NB4 (cell line): Measurements from ENCODE around the gene FMNL2.

Source experiments
- MYC ChIP-seq: IDR thresholded peaks from 2 replicates; pipeline ENCODE4 v1.6.1; 2011; ENCODE audit warnings: low read depth, low read length
- POLR2A ChIP-seq: IDR thresholded peaks from 2 replicates; pipeline ENCODE4 v1.6.1; 2011; ENCODE audit warnings: mild to moderate bottlenecking; ENCODE audit not compliant: insufficient read length; ENCODE audit errors: extremely low read depth
- TF ChIP-seq, protein P1 (sequence below): IDR thresholded peaks from one replicate; pipeline ENCODE4 v1.5.1; 2012; ENCODE audit warnings: low read depth, low read length
- TF ChIP-seq, protein P2 (sequence below): IDR thresholded peaks from 2 replicates; pipeline ENCODE4 v1.6.1; 2011; ENCODE audit warnings: low read depth, low read length

DNA sequence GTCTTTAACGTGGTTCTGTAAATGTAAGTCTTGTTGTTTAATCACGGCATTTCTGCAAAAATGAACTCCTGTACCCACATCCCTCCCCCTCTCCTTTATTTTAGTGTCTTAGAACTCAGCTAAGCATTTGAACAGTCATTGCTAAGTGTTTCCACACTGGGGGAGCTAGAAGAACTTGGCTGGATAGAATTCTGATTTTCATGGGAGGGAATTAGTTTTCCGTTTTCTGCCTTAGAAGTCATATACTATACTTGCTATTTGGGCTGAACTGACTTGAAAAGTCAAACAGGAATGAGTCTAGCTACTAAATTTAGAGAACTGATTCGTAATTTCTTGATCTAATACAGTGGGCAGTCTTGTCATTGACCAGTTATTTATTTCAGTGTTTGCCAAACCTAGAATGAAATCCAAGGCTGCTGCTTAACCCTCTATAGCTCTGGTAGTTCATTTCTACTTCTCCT is 61.1 kb downstream of the FMNL2 start:
- TF ChIP-seq POLR2A (no peak), MYC (no peak)
- TF ChIP-seq, protein P1, sequence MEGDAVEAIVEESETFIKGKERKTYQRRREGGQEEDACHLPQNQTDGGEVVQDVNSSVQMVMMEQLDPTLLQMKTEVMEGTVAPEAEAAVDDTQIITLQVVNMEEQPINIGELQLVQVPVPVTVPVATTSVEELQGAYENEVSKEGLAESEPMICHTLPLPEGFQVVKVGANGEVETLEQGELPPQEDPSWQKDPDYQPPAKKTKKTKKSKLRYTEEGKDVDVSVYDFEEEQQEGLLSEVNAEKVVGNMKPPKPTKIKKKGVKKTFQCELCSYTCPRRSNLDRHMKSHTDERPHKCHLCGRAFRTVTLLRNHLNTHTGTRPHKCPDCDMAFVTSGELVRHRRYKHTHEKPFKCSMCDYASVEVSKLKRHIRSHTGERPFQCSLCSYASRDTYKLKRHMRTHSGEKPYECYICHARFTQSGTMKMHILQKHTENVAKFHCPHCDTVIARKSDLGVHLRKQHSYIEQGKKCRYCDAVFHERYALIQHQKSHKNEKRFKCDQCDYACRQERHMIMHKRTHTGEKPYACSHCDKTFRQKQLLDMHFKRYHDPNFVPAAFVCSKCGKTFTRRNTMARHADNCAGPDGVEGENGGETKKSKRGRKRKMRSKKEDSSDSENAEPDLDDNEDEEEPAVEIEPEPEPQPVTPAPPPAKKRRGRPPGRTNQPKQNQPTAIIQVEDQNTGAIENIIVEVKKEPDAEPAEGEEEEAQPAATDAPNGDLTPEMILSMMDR, result no peak
- TF ChIP-seq, protein P2, sequence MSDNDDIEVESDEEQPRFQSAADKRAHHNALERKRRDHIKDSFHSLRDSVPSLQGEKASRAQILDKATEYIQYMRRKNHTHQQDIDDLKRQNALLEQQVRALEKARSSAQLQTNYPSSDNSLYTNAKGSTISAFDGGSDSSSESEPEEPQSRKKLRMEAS, result no peak
